HEK293 (cell line): ENCODE data around the gene ADCY10.

Experiments
- ZNF404 ChIP-seq: fragments of 450-650 bp; formaldehyde crosslinking; IDR thresholded peaks from 2 replicates; pipeline ENCODE4 v1.5.1; 2017; ENCODE audit warnings: missing biosample characterization, missing genetic modification characterization
- ZNF629 ChIP-seq: fragments of 450-650 bp; formaldehyde crosslinking; IDR thresholded peaks from 2 replicates; pipeline ENCODE4 v1.5.1; 2017; ENCODE audit warnings: missing biosample characterization, missing genetic modification characterization
- ZNF830 ChIP-seq: fragments of 450-650 bp; IDR thresholded peaks from 2 replicates; pipeline ENCODE4 v1.5.0; 2018; ENCODE audit warnings: missing biosample characterization, missing genetic modification characterization, low read depth, mild to moderate bottlenecking, moderate library complexity
- TF ChIP-seq, protein P1 (sequence below): fragments of 450-650 bp; formaldehyde crosslinking; IDR thresholded peaks from 2 replicates; pipeline ENCODE4 v1.5.1; 2017; ENCODE audit warnings: missing biosample characterization, mild to moderate bottlenecking, missing genetic modification characterization, moderate library complexity
- TF ChIP-seq, protein P2 (sequence below): fragments of 450-650 bp; formaldehyde crosslinking; IDR thresholded peaks from 2 replicates; pipeline ENCODE4 v1.5.1; 2016; ENCODE audit warnings: missing biosample characterization, missing genetic modification characterization, borderline replicate concordance
- TF ChIP-seq, protein P3 (sequence below): fragments of 450-650 bp; formaldehyde crosslinking; IDR thresholded peaks from 2 replicates; pipeline ENCODE4 v1.5.1; 2016; ENCODE audit warnings: missing biosample characterization, missing genetic modification characterization

DNA sequence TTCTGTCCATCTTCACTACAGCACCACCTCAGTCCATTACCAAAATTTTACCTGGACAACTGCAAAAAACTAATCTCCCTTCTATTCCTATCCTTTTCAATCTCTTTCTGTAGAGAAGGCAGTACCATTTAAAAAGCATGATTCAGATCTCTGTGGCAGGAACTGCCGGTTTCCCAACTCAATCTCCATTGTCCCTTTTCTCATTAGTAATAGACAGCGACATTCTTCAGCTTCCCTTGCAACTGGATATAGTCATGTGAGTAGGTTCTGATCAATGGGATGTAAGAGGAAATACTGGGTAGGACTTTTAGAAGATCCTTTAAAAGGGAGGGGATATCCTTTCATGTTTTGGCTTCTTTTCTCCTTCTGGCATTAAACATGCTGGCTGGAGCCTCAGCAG, 74.9 kb downstream of the ADCY10 start:
- TF ChIP-seq, protein P1, sequence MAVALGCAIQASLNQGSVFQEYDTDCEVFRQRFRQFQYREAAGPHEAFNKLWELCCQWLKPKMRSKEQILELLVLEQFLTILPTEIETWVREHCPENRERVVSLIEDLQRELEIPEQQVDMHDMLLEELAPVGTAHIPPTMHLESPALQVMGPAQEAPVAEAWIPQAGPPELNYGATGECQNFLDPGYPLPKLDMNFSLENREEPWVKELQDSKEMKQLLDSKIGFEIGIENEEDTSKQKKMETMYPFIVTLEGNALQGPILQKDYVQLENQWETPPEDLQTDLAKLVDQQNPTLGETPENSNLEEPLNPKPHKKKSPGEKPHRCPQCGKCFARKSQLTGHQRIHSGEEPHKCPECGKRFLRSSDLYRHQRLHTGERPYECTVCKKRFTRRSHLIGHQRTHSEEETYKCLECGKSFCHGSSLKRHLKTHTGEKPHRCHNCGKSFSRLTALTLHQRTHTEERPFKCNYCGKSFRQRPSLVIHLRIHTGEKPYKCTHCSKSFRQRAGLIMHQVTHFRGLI, result no peak
- TF ChIP-seq ZNF404 (tag by site-specific recombination) (no peak), ZNF830 (tag by site-specific recombination) (no peak), ZNF629 (tag by site-specific recombination) (no peak)
- TF ChIP-seq, protein P2, sequence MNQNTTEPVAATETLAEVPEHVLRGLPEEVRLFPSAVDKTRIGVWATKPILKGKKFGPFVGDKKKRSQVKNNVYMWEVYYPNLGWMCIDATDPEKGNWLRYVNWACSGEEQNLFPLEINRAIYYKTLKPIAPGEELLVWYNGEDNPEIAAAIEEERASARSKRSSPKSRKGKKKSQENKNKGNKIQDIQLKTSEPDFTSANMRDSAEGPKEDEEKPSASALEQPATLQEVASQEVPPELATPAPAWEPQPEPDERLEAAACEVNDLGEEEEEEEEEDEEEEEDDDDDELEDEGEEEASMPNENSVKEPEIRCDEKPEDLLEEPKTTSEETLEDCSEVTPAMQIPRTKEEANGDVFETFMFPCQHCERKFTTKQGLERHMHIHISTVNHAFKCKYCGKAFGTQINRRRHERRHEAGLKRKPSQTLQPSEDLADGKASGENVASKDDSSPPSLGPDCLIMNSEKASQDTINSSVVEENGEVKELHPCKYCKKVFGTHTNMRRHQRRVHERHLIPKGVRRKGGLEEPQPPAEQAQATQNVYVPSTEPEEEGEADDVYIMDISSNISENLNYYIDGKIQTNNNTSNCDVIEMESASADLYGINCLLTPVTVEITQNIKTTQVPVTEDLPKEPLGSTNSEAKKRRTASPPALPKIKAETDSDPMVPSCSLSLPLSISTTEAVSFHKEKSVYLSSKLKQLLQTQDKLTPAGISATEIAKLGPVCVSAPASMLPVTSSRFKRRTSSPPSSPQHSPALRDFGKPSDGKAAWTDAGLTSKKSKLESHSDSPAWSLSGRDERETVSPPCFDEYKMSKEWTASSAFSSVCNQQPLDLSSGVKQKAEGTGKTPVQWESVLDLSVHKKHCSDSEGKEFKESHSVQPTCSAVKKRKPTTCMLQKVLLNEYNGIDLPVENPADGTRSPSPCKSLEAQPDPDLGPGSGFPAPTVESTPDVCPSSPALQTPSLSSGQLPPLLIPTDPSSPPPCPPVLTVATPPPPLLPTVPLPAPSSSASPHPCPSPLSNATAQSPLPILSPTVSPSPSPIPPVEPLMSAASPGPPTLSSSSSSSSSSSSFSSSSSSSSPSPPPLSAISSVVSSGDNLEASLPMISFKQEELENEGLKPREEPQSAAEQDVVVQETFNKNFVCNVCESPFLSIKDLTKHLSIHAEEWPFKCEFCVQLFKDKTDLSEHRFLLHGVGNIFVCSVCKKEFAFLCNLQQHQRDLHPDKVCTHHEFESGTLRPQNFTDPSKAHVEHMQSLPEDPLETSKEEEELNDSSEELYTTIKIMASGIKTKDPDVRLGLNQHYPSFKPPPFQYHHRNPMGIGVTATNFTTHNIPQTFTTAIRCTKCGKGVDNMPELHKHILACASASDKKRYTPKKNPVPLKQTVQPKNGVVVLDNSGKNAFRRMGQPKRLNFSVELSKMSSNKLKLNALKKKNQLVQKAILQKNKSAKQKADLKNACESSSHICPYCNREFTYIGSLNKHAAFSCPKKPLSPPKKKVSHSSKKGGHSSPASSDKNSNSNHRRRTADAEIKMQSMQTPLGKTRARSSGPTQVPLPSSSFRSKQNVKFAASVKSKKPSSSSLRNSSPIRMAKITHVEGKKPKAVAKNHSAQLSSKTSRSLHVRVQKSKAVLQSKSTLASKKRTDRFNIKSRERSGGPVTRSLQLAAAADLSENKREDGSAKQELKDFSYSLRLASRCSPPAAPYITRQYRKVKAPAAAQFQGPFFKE (tag by site-specific recombination), result no peak
- TF ChIP-seq, protein P3, sequence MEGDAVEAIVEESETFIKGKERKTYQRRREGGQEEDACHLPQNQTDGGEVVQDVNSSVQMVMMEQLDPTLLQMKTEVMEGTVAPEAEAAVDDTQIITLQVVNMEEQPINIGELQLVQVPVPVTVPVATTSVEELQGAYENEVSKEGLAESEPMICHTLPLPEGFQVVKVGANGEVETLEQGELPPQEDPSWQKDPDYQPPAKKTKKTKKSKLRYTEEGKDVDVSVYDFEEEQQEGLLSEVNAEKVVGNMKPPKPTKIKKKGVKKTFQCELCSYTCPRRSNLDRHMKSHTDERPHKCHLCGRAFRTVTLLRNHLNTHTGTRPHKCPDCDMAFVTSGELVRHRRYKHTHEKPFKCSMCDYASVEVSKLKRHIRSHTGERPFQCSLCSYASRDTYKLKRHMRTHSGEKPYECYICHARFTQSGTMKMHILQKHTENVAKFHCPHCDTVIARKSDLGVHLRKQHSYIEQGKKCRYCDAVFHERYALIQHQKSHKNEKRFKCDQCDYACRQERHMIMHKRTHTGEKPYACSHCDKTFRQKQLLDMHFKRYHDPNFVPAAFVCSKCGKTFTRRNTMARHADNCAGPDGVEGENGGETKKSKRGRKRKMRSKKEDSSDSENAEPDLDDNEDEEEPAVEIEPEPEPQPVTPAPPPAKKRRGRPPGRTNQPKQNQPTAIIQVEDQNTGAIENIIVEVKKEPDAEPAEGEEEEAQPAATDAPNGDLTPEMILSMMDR (tag by site-specific recombination), result no peak
